SIG-M5 treated with dmso at 0.1 percent for 504 hours (cell line): ENCODE measurements around the gene CBFA2T2.
"Not testable (repeated sequence)": the region's sequence is repeated elsewhere in the genome, so short reads cannot be mapped to it uniquely, and the experiment has no call there.

ENCODE experiments used
- DNase-seq: peaks from one replicate; lab custom pipeline; 2025; ENCODE audit not compliant: unreplicated experiment; lab: John Stamatoyannopoulos, UW

Gene CBFA2T2

GRCh38 chr20:33609504-33609903, 119.6 kb downstream of the CBFA2T2 start:
- DNase-seq, result no peak

DNA sequence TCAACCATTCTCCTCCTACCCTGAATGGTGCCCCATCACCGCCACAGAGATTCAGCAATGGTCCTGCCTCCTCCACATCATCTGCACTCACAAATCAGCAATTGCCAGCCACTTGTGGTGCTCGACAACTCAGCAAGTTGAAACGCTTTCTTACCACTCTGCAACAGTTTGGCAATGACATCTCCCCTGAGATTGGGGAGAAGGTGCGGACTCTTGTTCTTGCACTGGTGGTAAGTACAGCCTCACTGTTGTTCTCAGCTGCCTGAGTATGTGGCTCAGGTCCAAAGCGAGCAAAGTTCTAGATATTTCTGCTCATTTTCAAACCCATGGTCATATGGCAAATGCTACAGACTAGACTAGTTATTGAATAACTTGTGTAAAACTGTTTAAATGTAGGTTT, 121.2 kb downstream of the CBFA2T2 start:
- no peak for DNase-seq

- DNase-seq, result no peak
These were observed 122.1 kb downstream of the CBFA2T2 start for GRCh38 chr20:33612001-33612400.

DNA sequence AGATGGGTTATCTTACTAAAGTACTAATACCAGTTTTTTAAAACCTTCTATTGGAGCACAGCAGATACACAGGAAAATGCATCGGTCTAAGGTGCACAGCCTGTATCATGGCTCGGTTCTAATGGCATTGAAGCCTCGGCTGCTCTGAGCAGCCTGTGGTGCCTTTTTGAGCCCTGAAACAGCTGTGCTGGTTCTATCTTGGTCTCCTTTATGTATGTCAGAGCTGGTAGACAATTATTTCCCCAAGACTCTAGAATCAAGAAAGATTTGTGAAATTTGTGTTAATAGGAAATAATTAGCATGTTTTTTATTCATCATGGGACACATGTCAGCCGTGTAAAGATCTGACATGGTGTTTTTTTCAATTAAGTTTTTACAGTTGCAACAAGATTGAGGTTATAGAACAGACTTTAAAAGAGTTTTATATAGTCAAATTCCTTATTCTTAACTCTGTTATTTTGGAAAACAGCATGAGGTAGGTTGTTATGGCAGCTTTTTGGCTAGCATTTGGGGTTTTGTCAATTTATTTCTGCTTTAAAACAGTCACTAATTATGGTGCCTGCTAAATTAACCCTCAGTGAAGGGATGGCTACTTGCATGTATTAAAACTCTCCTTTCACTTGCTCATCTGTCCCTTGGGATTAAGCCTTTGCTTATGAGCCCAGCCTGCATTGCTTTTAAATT, 132.0 kb downstream of the CBFA2T2 start:
- DNase-seq, result no peak

DNA sequence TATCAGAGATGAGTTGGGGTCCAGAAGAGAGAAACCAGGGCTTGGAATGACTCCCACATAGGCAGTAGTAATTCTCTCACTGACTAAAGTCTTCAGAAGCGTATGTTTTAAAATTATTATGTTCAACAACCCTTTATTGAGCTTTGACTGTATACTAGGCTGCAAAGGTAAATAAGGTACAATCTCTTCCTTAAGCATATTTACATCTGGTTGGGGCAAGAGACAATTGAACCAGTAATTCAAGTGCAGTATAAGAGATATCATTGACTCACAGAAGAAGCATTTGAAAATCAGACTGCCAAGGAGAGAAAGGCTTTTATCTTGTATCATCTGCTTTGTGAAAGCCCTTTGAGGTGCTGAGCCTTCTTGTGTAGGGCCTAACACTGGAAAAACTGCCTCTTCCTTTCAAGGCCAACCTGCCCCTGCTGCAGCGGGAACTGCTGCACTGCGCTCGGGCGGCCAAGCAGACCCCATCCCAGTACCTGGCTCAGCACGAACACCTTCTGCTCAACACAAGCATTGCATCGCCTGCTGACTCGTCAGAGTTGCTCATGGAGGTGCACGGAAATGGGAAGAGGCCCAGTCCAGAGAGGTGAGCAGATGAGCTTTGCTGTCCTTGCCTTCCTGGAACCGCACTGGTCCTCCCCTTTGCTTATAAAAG, 132.9 kb downstream of the CBFA2T2 start:
- no peak for DNase-seq

- DNase-seq, result no peak
These were observed 134.5 kb downstream of the CBFA2T2 start for GRCh38 chr20:33624399-33624798.

GRCh38 chr20:33626190-33626589, 136.3 kb downstream of the CBFA2T2 start:
- DNase-seq, result no peak

- DNase-seq, result no peak
These were observed 137.8 kb downstream of the CBFA2T2 start for GRCh38 chr20:33627577-33628216.

DNA sequence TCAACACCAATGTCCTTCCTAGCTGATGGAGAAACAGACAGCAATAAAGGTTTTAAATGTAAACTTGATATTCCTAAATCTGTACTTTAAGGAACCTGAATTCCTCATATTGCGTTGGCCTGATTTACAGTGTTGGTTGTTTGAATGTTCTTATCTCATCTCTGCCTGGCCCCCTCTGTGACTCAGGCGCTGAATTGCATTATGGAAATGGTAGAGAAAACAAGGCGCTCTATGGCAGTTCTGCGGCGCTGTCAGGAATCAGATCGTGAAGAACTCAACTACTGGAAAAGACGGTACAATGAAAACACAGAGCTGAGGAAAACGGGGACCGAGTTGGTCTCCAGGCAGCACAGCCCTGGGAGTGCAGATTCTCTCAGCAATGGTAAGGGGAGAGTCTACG, 139.6 kb downstream of the CBFA2T2 start:
- DNase-seq, result no peak

DNA sequence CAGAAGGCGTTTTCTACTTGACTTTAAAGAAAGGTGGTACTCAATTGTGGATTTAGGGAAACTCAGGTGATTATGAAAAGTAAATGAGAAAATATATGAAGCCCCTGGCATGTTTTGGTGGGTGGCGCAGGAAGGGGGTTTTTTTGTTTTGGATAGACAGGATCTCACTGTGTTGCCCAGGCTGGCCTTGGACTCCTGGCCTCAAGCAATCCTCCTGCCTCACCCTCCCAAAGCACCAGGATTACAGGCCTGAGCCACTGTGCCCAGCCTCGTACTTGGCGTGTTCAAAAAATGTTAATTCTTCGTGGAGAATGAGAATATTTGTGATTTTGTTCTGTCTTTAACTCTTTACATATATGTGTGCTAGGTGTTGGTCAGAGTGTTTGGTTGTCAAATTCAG, 140.1 kb downstream of the CBFA2T2 start:
- DNase-seq, result no peak

DNA sequence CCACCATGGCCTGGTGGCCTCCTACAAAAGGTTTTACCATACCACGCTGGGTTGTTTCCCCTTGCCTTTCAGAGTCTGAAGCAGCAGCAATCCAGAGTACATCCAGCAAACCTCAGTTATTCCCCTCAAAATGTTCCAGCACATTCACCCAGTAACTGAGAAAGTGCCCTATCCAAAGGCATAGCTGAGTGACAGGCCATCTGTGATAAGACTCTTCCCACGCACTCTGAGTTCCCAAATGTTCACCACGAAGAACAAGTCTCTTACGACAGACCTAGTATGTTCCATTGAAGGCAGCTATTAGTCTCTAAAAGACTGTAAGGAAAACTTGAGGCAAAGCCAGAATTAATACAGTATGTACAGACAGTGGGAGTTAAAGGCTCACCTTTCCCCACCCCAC, 140.6 kb downstream of the CBFA2T2 start:
- DNase-seq, result no peak

- not testable (repeated sequence) for DNase-seq
These were observed 142.0 kb downstream of the CBFA2T2 start for GRCh38 chr20:33631910-33632309.

GRCh38 chr20:33635341-33635740, 145.4 kb downstream of the CBFA2T2 start:
- no peak for DNase-seq

- DNase-seq, result no peak
These were observed 146.9 kb downstream of the CBFA2T2 start for GRCh38 chr20:33636776-33637175.

GRCh38 chr20:33640287-33640686, 150.4 kb downstream of the CBFA2T2 start:
- DNase-seq, result no peak

GRCh38 chr20:33644313-33645071, 154.6 kb downstream of the CBFA2T2 start:
- no peak for DNase-seq

GRCh38 chr20:33645072-33645358, 155.1 kb downstream of the CBFA2T2 start:
- no peak for DNase-seq

DNA sequence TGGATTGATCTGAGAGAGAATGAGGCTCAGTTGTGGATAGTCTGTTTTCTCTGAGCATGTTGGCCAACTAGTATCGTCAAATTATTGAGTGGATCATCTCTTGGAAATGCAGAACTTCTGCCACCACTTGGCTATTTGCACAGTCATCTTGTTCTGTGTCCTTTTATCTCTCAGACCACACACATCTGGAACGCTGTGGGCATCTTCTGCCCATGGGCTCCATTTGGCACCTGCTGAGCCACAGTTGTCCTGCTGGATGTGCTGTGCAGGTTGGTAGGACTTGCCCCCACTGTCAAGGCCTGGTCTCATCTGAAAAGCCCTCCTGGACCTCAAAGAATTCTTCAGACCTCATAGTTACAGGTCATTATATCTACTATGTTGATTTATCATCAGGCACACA, 155.5 kb downstream of the CBFA2T2 start:
- DNase-seq, result no peak

- no peak for DNase-seq
These were observed 156.3 kb downstream of the CBFA2T2 start for GRCh38 chr20:33646191-33646590.

DNA sequence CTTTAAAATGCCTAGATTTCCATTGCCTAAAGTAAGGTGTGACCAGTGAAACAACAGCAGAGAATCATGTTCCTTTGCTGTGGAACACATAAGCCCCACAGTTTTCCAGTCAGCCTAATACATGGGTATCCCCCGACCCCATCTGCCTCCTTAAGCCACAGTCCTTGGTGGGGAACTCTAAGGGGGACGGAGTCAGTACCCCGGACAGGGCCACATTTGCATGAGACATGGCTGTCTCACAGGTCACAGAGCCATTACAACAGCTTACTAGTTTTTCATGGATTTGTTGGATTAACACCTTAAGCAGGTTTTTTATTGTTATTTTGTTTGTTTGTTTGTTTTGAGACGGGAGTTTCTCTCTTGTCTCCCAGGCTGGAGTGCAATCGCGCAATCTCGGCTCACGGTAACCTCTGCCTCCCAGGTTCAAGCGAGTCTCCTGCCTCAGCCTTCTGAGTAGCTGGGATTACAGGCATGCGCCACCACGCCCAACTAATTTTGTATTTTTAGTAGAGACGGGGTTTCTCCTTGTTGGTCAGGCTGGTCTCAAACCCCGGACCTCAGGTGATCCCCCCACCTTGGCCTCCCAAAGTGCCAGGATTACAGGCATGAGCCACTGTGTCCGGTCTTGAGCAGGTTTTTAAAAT, 157.2 kb downstream of the CBFA2T2 start:
- DNase-seq, result not testable (repeated sequence)
